Left ventricle myocardium inferior (tissue), 1 donor: ENCODE data around the gene GFER. TPM values are rescaled to one million over a fixed set of nuclear protein-coding genes. Genes with fewer than 3 reads are reported as not detected.

ENCODE experiments used
- DNase-seq: peaks from one replicate; pipeline ENCODE4 v3.0.0-alpha.2; 2020
- H3K27ac ChIP-seq: fragments of 200-600 bp; replicated peaks from 2 replicates; pipeline ENCODE4 v1.8.0; 2021
- H3K27me3 ChIP-seq: fragments of 200-600 bp; 2 replicates; pipeline ENCODE4 v1.8.0; 2021; ENCODE audit warnings: low read depth
- H3K36me3 ChIP-seq: fragments of 200-600 bp; 2 replicates; pipeline ENCODE4 v1.8.0; 2021
- H3K4me1 ChIP-seq: fragments of 200-600 bp; 2 replicates; pipeline ENCODE4 v1.8.0; 2021
- H3K4me3 ChIP-seq: fragments of 200-600 bp; 2 replicates; pipeline ENCODE4 v1.8.0; 2021; ENCODE audit warnings: mild to moderate bottlenecking, moderate library complexity
- H3K9me3 ChIP-seq: fragments of 200-600 bp; replicated peaks from 2 replicates; pipeline ENCODE4 v1.8.0; 2021
- CTCF ChIP-seq: fragments of 200-600 bp; IDR thresholded peaks from 2 replicates; pipeline ENCODE4 v1.8.0; 2021; ENCODE audit warnings: antibody characterized with exemption, mild to moderate bottlenecking, borderline replicate concordance
- intact Hi-C: fragments of 100-400 bp; cut with micrococcal nuclease; formaldehyde crosslinking; loops from one replicate; pipeline ENCODE4 v1.11.0; 2022
- total RNA-seq: library from RNA; stranded (reverse); fragmentation: NEBNext Ultra II Directional; extraction: Animal tissue kit (Norgen Biotek cat#: 25700); gene quantifications from one replicate; pipeline ENCODE4 v1.2.1, GENCODE V29; 2021
- donor health status: DM: no; HTN: yes; CAD: no; lungs with severe emphysema.

GFER gene
- total RNA-seq, 1 donor from 2014 or later: 23.3 TPM

- Histone ChIP-seq H3K36me3 (peaks cover 43% of the 10 kb centered on the region), H3K4me1 (peaks cover 61% of the 10 kb centered on the region), H3K4me3 (peak overlapping the region; percentile 53), H3K27me3 (no peaks in the 10 kb centered on the region), H3K9me3 (no peaks in the 10 kb centered on the region), H3K27ac (peak overlapping the region; percentile 71)
- intact Hi-C loops: no loop called here
- peak; percentile 90 for DNase-seq
- peak; percentile 98 for TF ChIP-seq CTCF
Measured at GRCh38 chr16:2003827-2004641, 20.0 kb downstream of the GFER start.

- Histone ChIP-seq H3K4me3 (no peak overlapping the region), H3K27me3 (no peaks in the 10 kb centered on the region), H3K9me3 (no peaks in the 10 kb centered on the region), H3K27ac (no peak overlapping the region), H3K4me1 (peaks cover 67% of the 10 kb centered on the region), H3K36me3 (peaks cover 34% of the 10 kb centered on the region)
- intact Hi-C loops: no loop called here
- no peak for DNase-seq
- no peak for TF ChIP-seq CTCF
Measured at GRCh38 chr16:2004795-2005517, 21.0 kb downstream of the GFER start.

GRCh38 chr16:2005646-2006045 lies 21.7 kb downstream of the GFER start:
- DNase-seq: no peak
- H3K4me1 ChIP-seq: peaks cover 74% of the 10 kb centered on the region
- no peaks in the 10 kb centered on the region for H3K9me3 ChIP-seq
- H3K27ac ChIP-seq: no peak overlapping the region
- intact Hi-C loops: no loop called here
- H3K4me3 ChIP-seq: no peak overlapping the region
- H3K27me3 ChIP-seq: no peaks in the 10 kb centered on the region
- no peak for TF ChIP-seq CTCF
- H3K36me3 ChIP-seq: peaks cover 28% of the 10 kb centered on the region

GRCh38 chr16:2006317-2006716 lies 22.3 kb downstream of the GFER start:
- Histone ChIP-seq H3K27me3 (no peaks in the 10 kb centered on the region), H3K27ac (no peak overlapping the region), H3K9me3 (no peaks in the 10 kb centered on the region), H3K4me1 (peaks cover 75% of the 10 kb centered on the region), H3K36me3 (peaks cover 22% of the 10 kb centered on the region), H3K4me3 (no peak overlapping the region)
- intact Hi-C loops: no loop called here
- DNase-seq: no peak
- TF ChIP-seq CTCF: no peak

- peak overlapping the region; percentile 93 for H3K4me3 ChIP-seq
- DNase-seq: no peak
- intact Hi-C loops: no loop called here
- peaks cover 13% of the 10 kb centered on the region for H3K36me3 ChIP-seq
- H3K27me3 ChIP-seq: no peaks in the 10 kb centered on the region
- H3K27ac ChIP-seq: peak overlapping the region; percentile 91
- H3K4me1 ChIP-seq: peaks cover 75% of the 10 kb centered on the region
- H3K9me3 ChIP-seq: no peaks in the 10 kb centered on the region
- TF ChIP-seq CTCF: no peak
Measured at GRCh38 chr16:2007081-2007836, 23.3 kb downstream of the GFER start.
